ENCODE data around the gene INTS11. TPM values are rescaled to one million over a fixed set of nuclear protein-coding genes. Genes with fewer than 3 reads are reported as not detected.
A peak's percentile ranks its signal among the peaks of the same experiment; 100 is the strongest.

The INTS11 gene
- total and polyA plus RNA-seq, 9 of the 15 experiments (the other 6 are each of a cell fraction or from before 2014, with no cell fraction given) = 3.6 to 183 (median 110) TPM

DNA sequence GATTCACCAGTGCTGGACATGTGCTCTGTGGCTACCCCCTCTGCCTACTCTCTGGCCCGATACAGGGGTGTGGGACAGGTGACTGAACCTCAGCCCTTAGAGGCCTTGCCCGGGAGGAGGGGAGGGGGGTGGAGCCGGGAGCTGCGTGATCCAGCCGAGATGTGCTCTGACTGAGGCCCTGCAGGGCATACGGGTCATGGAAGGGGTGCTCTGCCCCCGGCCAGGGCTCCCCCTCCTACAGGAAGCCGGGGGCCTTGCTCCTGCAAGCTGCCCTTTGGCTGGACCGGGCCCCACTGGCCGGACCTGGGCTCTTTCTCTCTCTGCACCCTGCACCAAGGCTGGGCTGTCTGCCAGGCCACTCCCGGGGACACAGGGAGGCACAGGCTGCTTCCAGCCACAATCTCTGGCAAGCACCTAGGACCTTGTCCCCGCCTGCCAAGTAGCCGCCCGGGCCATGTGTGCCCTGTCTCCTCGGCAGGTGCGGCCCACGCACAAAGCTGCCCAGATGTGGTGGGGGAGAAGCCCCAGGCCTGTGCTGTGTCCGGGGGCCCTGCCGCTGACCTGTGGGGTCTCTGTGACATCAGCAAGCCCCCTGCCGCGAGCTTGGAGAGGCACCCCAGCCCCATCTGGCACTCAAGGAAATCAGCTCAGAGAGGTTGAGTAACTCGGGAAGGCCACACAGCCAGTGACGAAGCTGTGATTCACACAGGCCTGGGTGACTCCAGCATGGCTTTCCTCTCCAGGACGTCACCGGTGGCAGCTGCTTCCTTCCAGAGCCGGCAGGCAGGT, 42.7 kb downstream of the INTS11 start (continued):
- TF ChIP-seq ZFP36 (IDR thresholded peaks at IDR 0.05; ENCODE audit: low read depth, low read length, partially characterized antibody) = peak; percentile 92
- TF ChIP-seq BCOR (IDR thresholded peaks at IDR 0.05) = peak; percentile 87
- TF ChIP-seq SMC3 (conservative IDR thresholded peaks at IDR 0.05; ENCODE audit: insufficient read depth, low read depth, low read length) = no peak
- TF ChIP-seq SMARCA5 (IDR thresholded peaks at IDR 0.05) = peak; percentile 62; the same call in 1 of the 2 replicates
- TF ChIP-seq KDM1A (IDR thresholded peaks at IDR 0.05) = peak in 1 of 2 experiments; percentile 78; a peak in 2 of 4 replicates
- TF ChIP-seq MAFF (IDR thresholded peaks at IDR 0.05; ENCODE audit: low read length) = no peak
- TF ChIP-seq, protein P1, sequence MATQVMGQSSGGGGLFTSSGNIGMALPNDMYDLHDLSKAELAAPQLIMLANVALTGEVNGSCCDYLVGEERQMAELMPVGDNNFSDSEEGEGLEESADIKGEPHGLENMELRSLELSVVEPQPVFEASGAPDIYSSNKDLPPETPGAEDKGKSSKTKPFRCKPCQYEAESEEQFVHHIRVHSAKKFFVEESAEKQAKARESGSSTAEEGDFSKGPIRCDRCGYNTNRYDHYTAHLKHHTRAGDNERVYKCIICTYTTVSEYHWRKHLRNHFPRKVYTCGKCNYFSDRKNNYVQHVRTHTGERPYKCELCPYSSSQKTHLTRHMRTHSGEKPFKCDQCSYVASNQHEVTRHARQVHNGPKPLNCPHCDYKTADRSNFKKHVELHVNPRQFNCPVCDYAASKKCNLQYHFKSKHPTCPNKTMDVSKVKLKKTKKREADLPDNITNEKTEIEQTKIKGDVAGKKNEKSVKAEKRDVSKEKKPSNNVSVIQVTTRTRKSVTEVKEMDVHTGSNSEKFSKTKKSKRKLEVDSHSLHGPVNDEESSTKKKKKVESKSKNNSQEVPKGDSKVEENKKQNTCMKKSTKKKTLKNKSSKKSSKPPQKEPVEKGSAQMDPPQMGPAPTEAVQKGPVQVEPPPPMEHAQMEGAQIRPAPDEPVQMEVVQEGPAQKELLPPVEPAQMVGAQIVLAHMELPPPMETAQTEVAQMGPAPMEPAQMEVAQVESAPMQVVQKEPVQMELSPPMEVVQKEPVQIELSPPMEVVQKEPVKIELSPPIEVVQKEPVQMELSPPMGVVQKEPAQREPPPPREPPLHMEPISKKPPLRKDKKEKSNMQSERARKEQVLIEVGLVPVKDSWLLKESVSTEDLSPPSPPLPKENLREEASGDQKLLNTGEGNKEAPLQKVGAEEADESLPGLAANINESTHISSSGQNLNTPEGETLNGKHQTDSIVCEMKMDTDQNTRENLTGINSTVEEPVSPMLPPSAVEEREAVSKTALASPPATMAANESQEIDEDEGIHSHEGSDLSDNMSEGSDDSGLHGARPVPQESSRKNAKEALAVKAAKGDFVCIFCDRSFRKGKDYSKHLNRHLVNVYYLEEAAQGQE (IDR thresholded peaks at IDR 0.05; ENCODE audit: borderline replicate concordance) = peak; percentile 35; the same call in 1 of the 2 replicates
- TF ChIP-seq, protein P1 (CRISPR knock-in tag; IDR thresholded peaks at IDR 0.05; ENCODE audit: low read depth) = no peak
- TF ChIP-seq, protein P2, sequence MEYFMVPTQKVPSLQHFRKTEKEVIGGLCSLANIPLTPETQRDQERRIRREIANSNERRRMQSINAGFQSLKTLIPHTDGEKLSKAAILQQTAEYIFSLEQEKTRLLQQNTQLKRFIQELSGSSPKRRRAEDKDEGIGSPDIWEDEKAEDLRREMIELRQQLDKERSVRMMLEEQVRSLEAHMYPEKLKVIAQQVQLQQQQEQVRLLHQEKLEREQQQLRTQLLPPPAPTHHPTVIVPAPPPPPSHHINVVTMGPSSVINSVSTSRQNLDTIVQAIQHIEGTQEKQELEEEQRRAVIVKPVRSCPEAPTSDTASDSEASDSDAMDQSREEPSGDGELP (CRISPR knock-in tag; IDR thresholded peaks at IDR 0.05; ENCODE audit: borderline replicate concordance) = no peak
- TF ChIP-seq, protein P3, sequence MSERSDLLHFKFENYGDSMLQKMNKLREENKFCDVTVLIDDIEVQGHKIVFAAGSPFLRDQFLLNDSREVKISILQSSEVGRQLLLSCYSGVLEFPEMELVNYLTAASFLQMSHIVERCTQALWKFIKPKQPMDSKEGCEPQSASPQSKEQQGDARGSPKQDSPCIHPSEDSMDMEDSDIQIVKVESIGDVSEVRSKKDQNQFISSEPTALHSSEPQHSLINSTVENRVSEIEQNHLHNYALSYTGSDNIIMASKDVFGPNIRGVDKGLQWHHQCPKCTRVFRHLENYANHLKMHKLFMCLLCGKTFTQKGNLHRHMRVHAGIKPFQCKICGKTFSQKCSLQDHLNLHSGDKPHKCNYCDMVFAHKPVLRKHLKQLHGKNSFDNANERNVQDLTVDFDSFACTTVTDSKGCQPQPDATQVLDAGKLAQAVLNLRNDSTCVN (CRISPR knock-in tag; IDR thresholded peaks at IDR 0.05) = no peak
- peak; percentile 13; the same call in 1 of the 2 replicates for TF ChIP-seq NFIC (IDR thresholded peaks at IDR 0.05)
- TF ChIP-seq FOSL1 (tag; conservative IDR thresholded peaks at IDR 0.05) = peak; percentile 45; the same call in 1 of the 2 replicates

All from K562 (cell line).